ENCODE data around the gene RPTOR.

- TF ChIP-seq EZH2phosphoT487 (IDR thresholded peaks at IDR 0.05; ENCODE audit: low read depth) (no peak), CTCF (IDR thresholded peaks at IDR 0.05; ENCODE audit: low read depth, low read length) (no peak)
These were observed 382.1 kb downstream of the RPTOR start for GRCh38 chr17:80926591-80927250.
